ENCODE measurements around the gene OR10V1.
A peak's percentile ranks its signal among the peaks of the same experiment; 100 is the strongest.

Gene OR10V1

GRCh38 chr11:59713745-59714144, at the start of gene OR10V1:
OR10V1 (minus strand) TSS chr11:59713845; CDS start chr11:59713845, 0 bp downstream.
- H3K36me3 Mint-ChIP-seq, result no peaks in the 10 kb centered on the region
- DNase-seq (ENCODE audit: low spot score in 2 of 2), result no peak
- ATAC-seq, result no peak
- H3K4me1 Mint-ChIP-seq, result no peaks in the 10 kb centered on the region
- no peak within 1 kb of the TSS for H3K4me3 Mint-ChIP-seq
- no peaks in the 10 kb centered on the region for H3K9me3 Mint-ChIP-seq
- no peak within 1 kb of the TSS for H3K27ac Mint-ChIP-seq

- Mint-ChIP-seq H3K9me3 (no peaks in the 10 kb centered on the region), H3K27ac (no peak overlapping the region), H3K36me3 (no peaks in the 10 kb centered on the region), H3K4me3 (no peak overlapping the region), H3K4me1 (peaks cover 38% of the 10 kb centered on the region)
- ATAC-seq (no peak), DNase-seq (ENCODE audit: low spot score in 2 of 2) (no peak)
Observed at GRCh38 chr11:59761993-59762392, 48.3 kb upstream of the OR10V1 start.

- H3K4me3 Mint-ChIP-seq, result no peak overlapping the region
Observed at GRCh38 chr11:59760771-59761170, 47.1 kb upstream of the OR10V1 start.

GRCh38 chr11:59759900-59760299, 46.3 kb upstream of the OR10V1 start:
- Mint-ChIP-seq H3K27ac (no peak overlapping the region), H3K9me3 (no peaks in the 10 kb centered on the region), H3K4me3 (no peak overlapping the region), H3K36me3 (no peaks in the 10 kb centered on the region), H3K4me1 (peaks cover 47% of the 10 kb centered on the region)
- no peak for ATAC-seq
- DNase-seq (ENCODE audit: low spot score in 2 of 2), result no peak

More at GRCh38 chr11:59760771-59761170, 47.1 kb upstream of the OR10V1 start:
- Mint-ChIP-seq H3K27ac (no peak overlapping the region), H3K36me3 (no peaks in the 10 kb centered on the region), H3K9me3 (no peaks in the 10 kb centered on the region), H3K4me1 (peaks cover 50% of the 10 kb centered on the region)
- DNase-seq (ENCODE audit: low spot score in 2 of 2) (no peak), ATAC-seq (no peak)

- H3K27ac Mint-ChIP-seq, result no peak overlapping the region
- H3K4me1 Mint-ChIP-seq, result peaks cover 54% of the 10 kb centered on the region
- H3K9me3 Mint-ChIP-seq, result no peaks in the 10 kb centered on the region
- H3K36me3 Mint-ChIP-seq, result peaks cover 7% of the 10 kb centered on the region
- DNase-seq (ENCODE audit: low spot score in 2 of 2) (no peak), ATAC-seq (no peak)
- H3K4me3 Mint-ChIP-seq, result no peak overlapping the region
Observed at GRCh38 chr11:59758401-59759037, 44.9 kb upstream of the OR10V1 start.

GRCh38 chr11:59756845-59757244, 43.2 kb upstream of the OR10V1 start:
- no peak for ATAC-seq
- Mint-ChIP-seq H3K9me3 (no peaks in the 10 kb centered on the region), H3K4me3 (peak overlapping the region; percentile 95), H3K4me1 (peaks cover 44% of the 10 kb centered on the region), H3K36me3 (peaks cover 7% of the 10 kb centered on the region), H3K27ac (no peak overlapping the region)
- DNase-seq (ENCODE audit: low spot score in 2 of 2), result no peak

- Mint-ChIP-seq H3K36me3 (peaks cover 7% of the 10 kb centered on the region), H3K4me1 (peaks cover 44% of the 10 kb centered on the region), H3K9me3 (no peaks in the 10 kb centered on the region), H3K4me3 (peak overlapping the region; percentile 95), H3K27ac (no peak overlapping the region)
- no peak for ATAC-seq
- DNase-seq (ENCODE audit: low spot score in 2 of 2), result no peak
Observed at GRCh38 chr11:59756558-59756840, 42.9 kb upstream of the OR10V1 start.

GRCh38 chr11:59755701-59756557, 42.3 kb upstream of the OR10V1 start:
- H3K4me3 Mint-ChIP-seq, result peak overlapping the region; percentile 95
- DNase-seq (ENCODE audit: low spot score in 2 of 2), result peak; percentile 22 to 60
- peaks cover 43% of the 10 kb centered on the region for H3K4me1 Mint-ChIP-seq
- H3K9me3 Mint-ChIP-seq, result no peaks in the 10 kb centered on the region
- peak overlapping the region; percentile 61 for H3K27ac Mint-ChIP-seq
- ATAC-seq, result peak; percentile 51
- H3K36me3 Mint-ChIP-seq, result peaks cover 7% of the 10 kb centered on the region

- Mint-ChIP-seq H3K27ac (peak within 1 kb of the TSS; percentile 88), H3K9me3 (no peaks in the 10 kb centered on the region), H3K4me3 (peak within 1 kb of the TSS; percentile 95), H3K36me3 (peaks cover 7% of the 10 kb centered on the region), H3K4me1 (peaks cover 40% of the 10 kb centered on the region)
- DNase-seq (ENCODE audit: low spot score in 2 of 2), result peak; percentile 62 to 82
- ATAC-seq, result peak; percentile 90
Observed at GRCh38 chr11:59754859-59755700, 41.4 kb upstream of the OR10V1 start, which contains the start of gene STX3. STX3 (plus strand) TSS chr11:59755376; CDS start chr11:59755606, 230 bp downstream.

GRCh38 chr11:59754494-59754858, 40.8 kb upstream of the OR10V1 start:
- Mint-ChIP-seq H3K4me1 (peaks cover 40% of the 10 kb centered on the region), H3K27ac (peak overlapping the region; percentile 88), H3K9me3 (no peaks in the 10 kb centered on the region), H3K4me3 (peak overlapping the region; percentile 95), H3K36me3 (peaks cover 7% of the 10 kb centered on the region)
- ATAC-seq (peak; percentile 38), DNase-seq (ENCODE audit: low spot score in 2 of 2) (peak in 1 of 2 donors; percentile 18)

- Mint-ChIP-seq H3K27ac (peak overlapping the region; percentile 88), H3K4me1 (peaks cover 40% of the 10 kb centered on the region), H3K36me3 (peaks cover 7% of the 10 kb centered on the region), H3K9me3 (no peaks in the 10 kb centered on the region), H3K4me3 (peak overlapping the region; percentile 95)
- ATAC-seq (peak; percentile 83), DNase-seq (ENCODE audit: low spot score in 2 of 2) (peak; percentile 80 to 93)
Observed at GRCh38 chr11:59753650-59754493, 40.2 kb upstream of the OR10V1 start.

GRCh38 chr11:59746111-59746510, 32.5 kb upstream of the OR10V1 start:
- no peak for DNase-seq (ENCODE audit: low spot score in 2 of 2)
- ATAC-seq, result no peak
- no peak overlapping the region for H3K27ac Mint-ChIP-seq

GRCh38 chr11:59730896-59731565, 17.4 kb upstream of the OR10V1 start:
- Mint-ChIP-seq H3K4me1 (peaks cover 18% of the 10 kb centered on the region), H3K4me3 (no peak overlapping the region), H3K9me3 (no peaks in the 10 kb centered on the region), H3K36me3 (no peaks in the 10 kb centered on the region), H3K27ac (no peak overlapping the region)
- no peak for DNase-seq (ENCODE audit: low spot score in 2 of 2)
- no peak for ATAC-seq

More at GRCh38 chr11:59746111-59746510, 32.5 kb upstream of the OR10V1 start:
- no peaks in the 10 kb centered on the region for H3K4me1 Mint-ChIP-seq
- H3K4me3 Mint-ChIP-seq, result no peak overlapping the region
- H3K36me3 Mint-ChIP-seq, result no peaks in the 10 kb centered on the region
- no peaks in the 10 kb centered on the region for H3K9me3 Mint-ChIP-seq

GRCh38 chr11:59729834-59730233, 16.2 kb upstream of the OR10V1 start:
- no peaks in the 10 kb centered on the region for H3K9me3 Mint-ChIP-seq

More at GRCh38 chr11:59729834-59730233, 16.2 kb upstream of the OR10V1 start:
- no peak overlapping the region for H3K27ac Mint-ChIP-seq
- no peak for DNase-seq (ENCODE audit: low spot score in 2 of 2)
- no peak for ATAC-seq
- H3K4me3 Mint-ChIP-seq, result no peak overlapping the region
- peaks cover 18% of the 10 kb centered on the region for H3K4me1 Mint-ChIP-seq
- H3K36me3 Mint-ChIP-seq, result no peaks in the 10 kb centered on the region
